NOMO-1 treated with dmso at 0.1 percent for 144 hours (cell line): ENCODE measurements around the gene TMEM89.

Experiments
- DNase-seq: peaks from one replicate; lab custom pipeline; 2025; ENCODE audit not compliant: unreplicated experiment; lab: John Stamatoyannopoulos, UW

The TMEM89 gene

DNA sequence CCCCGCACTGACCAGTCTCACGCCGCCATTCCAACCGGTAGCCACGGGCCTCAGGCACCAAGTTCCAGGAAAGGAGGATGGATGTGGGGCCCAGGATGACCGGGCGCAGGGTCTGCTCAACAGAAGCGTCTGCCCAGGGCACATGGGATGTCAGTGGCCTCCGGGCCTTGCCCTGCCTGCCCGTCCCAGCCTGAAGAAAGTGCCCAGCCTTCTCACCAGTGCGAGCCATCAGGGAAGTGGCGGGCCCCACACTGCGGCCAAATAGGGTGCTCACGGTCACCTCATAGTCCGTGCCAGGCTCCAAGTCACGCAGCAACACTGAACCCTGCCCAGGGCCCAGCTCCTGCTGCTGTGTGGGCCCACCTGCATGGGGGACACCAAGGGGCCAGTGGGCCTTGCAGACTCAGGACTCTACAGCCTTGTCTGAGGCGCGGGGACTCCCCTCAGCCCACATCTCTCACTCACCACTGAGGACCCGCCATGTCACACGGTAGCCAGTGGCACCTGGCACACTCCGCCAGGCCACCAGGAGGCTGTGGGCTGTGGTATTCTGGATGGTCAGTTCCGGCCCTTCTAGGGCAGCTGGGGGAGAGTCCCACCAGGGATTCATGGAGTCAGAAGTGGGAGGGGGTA is 29.6 kb downstream of the TMEM89 start:
- no peak for DNase-seq

DNA sequence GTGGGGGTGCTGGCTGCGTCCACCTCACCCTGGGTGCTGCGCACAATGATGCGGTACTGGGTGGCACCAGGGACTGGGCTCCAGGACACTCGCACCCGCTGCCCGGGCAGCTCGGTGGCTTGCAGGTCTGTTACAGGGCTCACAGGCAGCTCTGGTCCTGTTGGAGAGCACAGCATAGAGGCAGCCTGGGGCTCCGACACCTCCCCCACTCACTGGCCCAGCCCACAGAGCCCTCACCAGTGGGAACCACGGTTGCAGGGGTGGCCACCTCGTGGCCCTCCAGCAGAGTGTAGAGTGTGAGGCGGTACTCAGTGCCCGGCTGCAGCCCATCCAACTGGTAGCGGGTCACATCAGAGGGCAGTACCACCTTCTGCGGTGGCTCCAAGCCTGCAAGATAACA is 30.1 kb downstream of the TMEM89 start:
- DNase-seq = no peak

DNA sequence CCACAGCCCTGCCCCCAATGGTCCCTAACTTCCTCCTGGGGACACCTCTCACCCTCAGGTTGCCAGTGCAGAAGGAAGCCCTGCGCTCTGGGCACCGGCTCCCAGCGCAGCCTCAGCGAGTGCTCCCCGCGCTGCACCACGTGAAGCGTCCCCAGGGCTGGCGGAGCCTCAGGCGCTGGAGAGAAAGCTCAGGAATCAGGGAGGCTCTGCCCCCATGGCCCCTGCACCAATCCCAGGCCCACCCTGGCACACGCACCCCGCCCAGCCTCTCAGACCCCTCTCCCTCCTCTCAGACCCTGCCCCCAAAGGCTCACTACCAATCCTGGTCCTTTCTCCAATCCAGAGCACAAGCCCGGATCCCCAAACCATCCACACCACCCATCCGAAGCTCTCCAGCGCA is 33.3 kb downstream of the TMEM89 start:
- no peak for DNase-seq

DNA sequence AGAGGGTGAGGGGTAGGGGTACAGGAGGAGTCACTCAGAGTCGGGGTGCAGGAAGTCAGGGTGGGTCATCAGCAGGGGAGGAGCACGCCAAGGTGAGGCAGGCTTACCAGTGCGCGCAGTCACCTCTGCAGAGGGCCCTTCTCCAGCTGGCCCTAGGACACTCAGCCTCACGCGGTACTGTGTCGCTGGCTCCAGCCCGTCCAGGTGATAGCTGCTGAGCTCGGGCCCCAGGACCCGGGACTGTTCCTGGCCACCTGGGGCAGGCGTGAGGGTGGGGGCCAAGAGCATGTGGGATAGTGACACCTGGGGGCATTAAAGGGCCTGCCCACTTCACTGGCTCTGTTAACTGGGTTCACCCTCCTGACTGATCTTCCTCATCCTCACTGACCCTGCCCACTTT is 33.9 kb downstream of the TMEM89 start:
- no peak for DNase-seq

DNA sequence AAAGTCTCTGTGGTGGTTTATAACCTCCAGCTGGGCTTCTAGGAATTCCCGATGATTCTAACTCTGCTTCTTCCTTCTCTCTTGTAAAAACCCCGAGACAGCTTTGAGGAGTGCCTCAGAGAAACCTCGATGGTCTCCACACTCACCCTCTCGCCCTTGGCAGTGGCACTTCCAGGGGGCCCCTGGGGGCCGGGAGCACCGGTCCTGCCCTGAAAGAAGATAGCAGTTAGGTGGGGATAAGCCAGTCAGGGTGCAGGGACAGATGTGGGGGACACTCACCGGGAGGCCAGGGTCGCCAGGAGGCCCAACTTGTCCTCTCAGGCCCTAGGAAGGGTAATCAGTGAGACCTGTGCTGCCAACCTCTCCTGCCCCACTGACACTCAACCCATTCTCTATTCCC is 36.2 kb downstream of the TMEM89 start:
- DNase-seq = no peak

DNA sequence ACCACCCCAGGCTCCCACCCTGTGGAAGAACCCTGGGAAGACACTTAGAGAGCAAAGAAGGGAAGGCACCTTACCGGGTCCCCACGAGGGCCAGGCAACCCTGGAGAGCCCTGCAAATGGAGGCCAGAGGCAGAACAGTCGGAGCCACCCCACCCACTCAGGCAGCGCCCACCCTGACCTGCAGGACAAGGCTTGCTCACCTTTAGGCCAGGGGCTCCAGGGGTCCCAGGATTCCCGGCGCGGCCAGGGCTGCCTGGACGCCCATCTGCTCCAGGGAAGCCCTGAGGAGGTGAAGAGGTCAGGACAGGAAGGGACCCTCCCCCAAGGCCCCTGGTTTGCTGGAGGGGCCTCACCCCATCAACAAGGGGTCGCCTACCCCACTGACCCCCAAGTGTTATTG is 36.7 kb downstream of the TMEM89 start:
- no peak for DNase-seq

DNA sequence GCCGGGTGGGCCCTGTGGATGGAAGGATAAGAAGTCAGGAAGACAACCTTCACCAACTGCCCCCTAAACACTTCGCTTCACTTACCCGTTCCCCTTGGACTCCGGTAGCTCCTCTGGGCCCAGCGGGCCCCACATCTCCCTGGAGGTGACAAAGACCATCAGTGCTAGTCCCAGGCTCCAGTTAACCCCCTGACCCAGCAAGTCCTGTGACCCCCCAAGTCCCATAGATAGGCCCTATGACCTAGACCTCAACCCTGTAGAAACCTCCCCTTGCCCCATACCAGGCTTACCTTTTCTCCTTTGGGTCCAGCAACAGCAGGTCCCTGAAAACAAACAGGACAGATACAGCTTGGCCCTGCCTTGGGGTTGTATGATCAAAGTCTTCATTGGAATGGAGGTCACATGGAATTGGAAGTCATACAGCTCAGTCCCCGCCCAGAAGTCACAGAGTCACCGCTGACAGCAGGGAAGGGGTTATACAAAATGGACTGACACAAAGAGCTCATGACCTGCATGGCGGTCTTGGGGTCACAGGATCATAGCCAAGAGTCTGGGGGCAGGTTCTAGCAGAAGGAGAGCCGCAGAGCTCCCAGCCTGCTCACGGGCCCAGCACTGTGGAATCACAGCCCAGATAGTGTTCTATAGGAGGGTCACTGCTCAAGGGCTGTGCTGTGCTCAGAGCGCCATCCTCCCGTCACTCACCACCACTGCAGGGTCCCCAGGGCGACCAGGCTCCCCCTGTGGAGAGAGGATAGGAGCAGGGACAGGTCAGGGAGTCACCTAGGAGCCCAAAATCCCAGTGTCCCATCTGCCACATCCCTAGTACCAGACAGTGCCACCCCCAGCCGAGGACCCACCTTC is 39.7 kb downstream of the TMEM89 start:
- no peak for DNase-seq

DNA sequence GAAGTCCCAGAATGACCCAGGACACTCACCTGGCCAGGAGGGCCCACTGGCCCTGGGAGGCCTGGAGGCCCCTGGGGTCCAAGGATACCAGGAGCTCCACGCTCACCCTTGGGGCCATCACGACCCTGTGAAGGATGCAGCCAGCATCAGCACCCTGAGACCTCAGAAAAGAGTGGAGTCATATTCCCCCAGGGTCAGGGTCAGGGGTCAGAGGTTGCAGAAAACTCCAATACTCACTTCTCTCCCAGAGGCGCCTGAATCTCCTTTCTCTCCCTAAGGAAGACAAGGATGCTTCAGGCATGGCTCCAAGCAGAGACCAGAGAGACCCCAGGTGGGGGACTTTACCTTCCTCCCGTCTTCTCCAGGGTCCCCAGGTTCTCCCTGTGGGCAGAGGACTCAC is 44.9 kb downstream of the TMEM89 start:
- DNase-seq = no peak

DNA sequence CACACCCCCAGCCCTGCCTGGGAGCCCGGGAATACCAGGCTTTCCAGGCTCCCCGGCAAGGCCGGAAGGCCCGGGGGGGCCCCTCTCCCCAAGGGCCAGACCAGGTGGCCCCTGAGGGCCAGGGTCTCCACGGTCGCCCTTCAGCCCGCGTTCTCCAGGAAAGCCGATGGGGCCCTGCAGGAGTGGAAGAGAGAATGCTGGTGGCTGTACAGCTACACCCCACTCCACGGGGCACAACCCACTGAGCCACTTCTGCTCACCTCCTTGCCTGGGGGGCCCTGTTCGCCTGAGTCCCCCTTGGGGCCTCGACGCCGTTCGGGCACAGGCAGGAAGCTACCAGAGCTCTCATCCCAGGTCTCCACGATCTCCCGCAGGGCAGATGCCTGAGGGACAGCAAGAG is 46.2 kb downstream of the TMEM89 start:
- no peak for DNase-seq

DNA sequence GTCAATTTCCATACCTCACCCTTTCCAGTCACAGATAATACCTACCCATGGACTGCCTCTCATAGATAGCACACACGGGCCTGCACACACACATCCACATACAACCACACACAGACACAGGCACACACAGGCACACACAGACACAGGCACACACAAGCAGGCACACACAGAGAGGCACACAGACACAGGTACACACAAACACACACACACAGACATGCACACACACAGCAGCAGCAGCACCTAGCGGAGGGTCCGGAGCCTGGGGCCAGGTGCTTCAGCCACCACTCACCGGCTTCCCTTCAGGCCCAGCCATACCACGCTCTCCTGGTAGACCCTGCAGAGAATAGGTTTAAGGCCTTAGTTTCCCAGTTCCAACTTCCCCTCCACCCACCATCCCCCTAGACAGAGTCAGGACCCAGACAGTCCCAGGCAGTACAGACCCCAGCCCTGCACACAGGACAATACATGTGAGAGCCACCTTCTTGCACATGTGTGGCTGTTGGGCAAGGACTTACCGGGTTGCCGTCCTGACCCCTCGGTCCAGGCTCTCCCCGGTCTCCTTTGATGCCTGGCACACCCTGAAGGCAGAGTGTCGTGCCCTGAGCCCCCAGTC is 47.5 kb downstream of the TMEM89 start:
- no peak for DNase-seq

DNA sequence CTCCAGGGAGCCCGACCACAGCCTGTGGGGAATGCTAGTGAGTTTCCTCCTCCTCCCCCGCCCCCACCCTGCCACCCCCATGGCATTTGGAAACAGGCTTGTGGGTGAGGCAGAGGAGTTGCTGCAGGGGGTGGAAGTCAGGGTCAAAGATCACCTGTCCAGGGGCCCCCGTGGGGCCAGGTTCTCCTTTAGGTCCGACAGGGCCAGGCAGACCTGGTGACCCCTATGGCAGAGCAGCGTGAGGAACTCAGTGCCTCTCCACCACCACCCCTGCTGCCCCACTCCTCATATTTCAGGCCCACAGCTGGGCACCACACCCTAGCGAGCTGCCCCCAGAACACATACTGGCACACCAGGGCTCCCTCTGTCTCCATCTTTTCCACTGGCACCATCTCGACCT is 49.1 kb downstream of the TMEM89 start:
- DNase-seq = no peak

DNA sequence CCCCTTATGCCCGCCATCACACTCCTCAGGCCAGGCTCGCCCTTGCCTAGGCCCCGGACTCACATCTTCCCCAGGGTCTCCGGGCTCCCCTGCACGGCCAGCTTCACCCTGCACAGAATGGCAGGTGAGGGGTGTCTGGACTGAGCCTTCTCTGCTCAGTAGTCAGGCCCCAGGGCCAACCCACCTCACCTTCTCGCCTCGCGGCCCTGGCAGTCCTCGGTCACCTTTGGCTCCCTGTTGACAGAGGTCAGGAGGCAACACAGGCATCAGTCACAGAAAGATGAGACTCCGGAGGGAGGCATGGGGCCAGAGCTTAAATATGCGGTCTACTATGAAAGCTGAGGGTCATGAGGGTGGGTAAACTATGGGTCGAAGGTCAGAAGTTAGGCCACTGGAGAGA is 49.6 kb downstream of the TMEM89 start:
- no peak for DNase-seq
